ENCODE data around the gene MARVELD3. TPM values are rescaled to one million over a fixed set of nuclear protein-coding genes. Genes with fewer than 3 reads are reported as not detected.

MARVELD3 gene
- total RNA-seq, 1 experiment from 2014 or later: 27.0 TPM

GRCh38 chr16:71670537-71670936, 44.6 kb downstream of the MARVELD3 start:
- no peaks in the 10 kb centered on the region for H3K9me3 Mint-ChIP-seq
- H4K91ac ChIP-seq (ENCODE audit: insufficient read length, low read depth, low read length): no peak overlapping the region
- H3K27ac ChIP-seq (ENCODE audit: insufficient read length, low read depth, low read length): no peak overlapping the region
- no peaks in the 10 kb centered on the region for H3K27me3 ChIP-seq (ENCODE audit: insufficient read depth, low read length)
- no peak overlapping the region for H2AK5ac ChIP-seq (ENCODE audit: insufficient read length, low read length)
- no peak overlapping the region for H2BK12ac ChIP-seq (ENCODE audit: insufficient read length, low read depth, low read length)
- H3K4ac ChIP-seq (ENCODE audit: low read depth, low read length): no peak overlapping the region
- TF ChIP-seq, protein P1, sequence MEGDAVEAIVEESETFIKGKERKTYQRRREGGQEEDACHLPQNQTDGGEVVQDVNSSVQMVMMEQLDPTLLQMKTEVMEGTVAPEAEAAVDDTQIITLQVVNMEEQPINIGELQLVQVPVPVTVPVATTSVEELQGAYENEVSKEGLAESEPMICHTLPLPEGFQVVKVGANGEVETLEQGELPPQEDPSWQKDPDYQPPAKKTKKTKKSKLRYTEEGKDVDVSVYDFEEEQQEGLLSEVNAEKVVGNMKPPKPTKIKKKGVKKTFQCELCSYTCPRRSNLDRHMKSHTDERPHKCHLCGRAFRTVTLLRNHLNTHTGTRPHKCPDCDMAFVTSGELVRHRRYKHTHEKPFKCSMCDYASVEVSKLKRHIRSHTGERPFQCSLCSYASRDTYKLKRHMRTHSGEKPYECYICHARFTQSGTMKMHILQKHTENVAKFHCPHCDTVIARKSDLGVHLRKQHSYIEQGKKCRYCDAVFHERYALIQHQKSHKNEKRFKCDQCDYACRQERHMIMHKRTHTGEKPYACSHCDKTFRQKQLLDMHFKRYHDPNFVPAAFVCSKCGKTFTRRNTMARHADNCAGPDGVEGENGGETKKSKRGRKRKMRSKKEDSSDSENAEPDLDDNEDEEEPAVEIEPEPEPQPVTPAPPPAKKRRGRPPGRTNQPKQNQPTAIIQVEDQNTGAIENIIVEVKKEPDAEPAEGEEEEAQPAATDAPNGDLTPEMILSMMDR (conservative IDR thresholded peaks at IDR 0.05): no peak
- no peaks in the 10 kb centered on the region for H3K27me3 Mint-ChIP-seq (ENCODE audit: low read depth)
- no peaks in the 10 kb centered on the region for H3K79me1 ChIP-seq (ENCODE audit: insufficient read depth, low read depth, low read length, poor library complexity, severe bottlenecking)
- H3K9ac ChIP-seq (ENCODE audit: extremely low read depth, insufficient read length, low read length): no peak overlapping the region
- no peak overlapping the region for H2BK120ac ChIP-seq (ENCODE audit: low read depth, low read length, poor library complexity, severe bottlenecking)
- no peak overlapping the region for H3K4me2 ChIP-seq (ENCODE audit: insufficient read depth, insufficient read length, low read length)
- no peak overlapping the region for H3K4me3 Mint-ChIP-seq
- H3K23ac ChIP-seq (ENCODE audit: insufficient read length, low read depth, low read length): no peak overlapping the region
- H3K4me1 ChIP-seq (ENCODE audit: insufficient read depth, low read length): no peaks in the 10 kb centered on the region
- no peaks in the 10 kb centered on the region for H3K4me1 Mint-ChIP-seq
- no peak overlapping the region for H4K8ac ChIP-seq (replicated peaks; ENCODE audit: insufficient read length, low read depth, low read length)
- no peaks in the 10 kb centered on the region for H3K23me2 ChIP-seq (ENCODE audit: insufficient read length, low read depth, low read length, poor library complexity, severe bottlenecking)
- no peak overlapping the region for H3T11ph ChIP-seq (ENCODE audit: low read length)
- no CpG with 5 or more reads among the region's 4 CpGs for WGBS (ENCODE audit: extremely low coverage, insufficient read length, low lambda C conversion rate)
- no peak overlapping the region for H2BK20ac ChIP-seq (ENCODE audit: low read depth, low read length, poor library complexity, severe bottlenecking)
- no peak overlapping the region for H3K18ac ChIP-seq (ENCODE audit: insufficient read length, low read depth, low read length)
- no peaks in the 10 kb centered on the region for H3K79me2 ChIP-seq (ENCODE audit: insufficient read depth, low read length)
- no peak overlapping the region for H2AFZ ChIP-seq (ENCODE audit: low read length)
- no peak overlapping the region for H3K14ac ChIP-seq (ENCODE audit: insufficient read depth, low read length)
- H2BK15ac ChIP-seq (ENCODE audit: low read depth, low read length): no peak overlapping the region
- H4K20me1 ChIP-seq (ENCODE audit: control insufficient read depth, insufficient read depth, insufficient read length): no peaks in the 10 kb centered on the region
- H2BK5ac ChIP-seq (ENCODE audit: insufficient read length, low read length): no peak overlapping the region
- DNase-seq: no peak
- H3K9me3 ChIP-seq (ENCODE audit: control insufficient read depth, low read depth, low read length): no peaks in the 10 kb centered on the region
- H4K5ac ChIP-seq (ENCODE audit: insufficient read length, low read depth, low read length): no peak overlapping the region
- H3K27ac Mint-ChIP-seq: peak overlapping the region in 2 of 3 experiments; percentile 3 to 49; a peak in 2 of 7 replicates
- peaks cover 7 to 77% (median 54%) of the 10 kb centered on the region in 3 experiments; a peak in 5 of 7 replicates for H3K36me3 Mint-ChIP-seq (ENCODE audit: insufficient read depth in 1 of 3, low read depth in 3 of 3)
- H3K56ac ChIP-seq (ENCODE audit: insufficient read length, low read depth, low read length): no peak overlapping the region

Measured in H9 (cell line).